Measurements from ENCODE around the gene TSPAN14. TPM values are rescaled to one million over a fixed set of nuclear protein-coding genes. Genes with fewer than 3 reads are reported as not detected.

TSPAN14 gene, protein sequence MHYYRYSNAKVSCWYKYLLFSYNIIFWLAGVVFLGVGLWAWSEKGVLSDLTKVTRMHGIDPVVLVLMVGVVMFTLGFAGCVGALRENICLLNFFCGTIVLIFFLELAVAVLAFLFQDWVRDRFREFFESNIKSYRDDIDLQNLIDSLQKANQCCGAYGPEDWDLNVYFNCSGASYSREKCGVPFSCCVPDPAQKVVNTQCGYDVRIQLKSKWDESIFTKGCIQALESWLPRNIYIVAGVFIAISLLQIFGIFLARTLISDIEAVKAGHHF
- total RNA-seq: 15.3 and 15.4 TPM in 2 replicates

DNA sequence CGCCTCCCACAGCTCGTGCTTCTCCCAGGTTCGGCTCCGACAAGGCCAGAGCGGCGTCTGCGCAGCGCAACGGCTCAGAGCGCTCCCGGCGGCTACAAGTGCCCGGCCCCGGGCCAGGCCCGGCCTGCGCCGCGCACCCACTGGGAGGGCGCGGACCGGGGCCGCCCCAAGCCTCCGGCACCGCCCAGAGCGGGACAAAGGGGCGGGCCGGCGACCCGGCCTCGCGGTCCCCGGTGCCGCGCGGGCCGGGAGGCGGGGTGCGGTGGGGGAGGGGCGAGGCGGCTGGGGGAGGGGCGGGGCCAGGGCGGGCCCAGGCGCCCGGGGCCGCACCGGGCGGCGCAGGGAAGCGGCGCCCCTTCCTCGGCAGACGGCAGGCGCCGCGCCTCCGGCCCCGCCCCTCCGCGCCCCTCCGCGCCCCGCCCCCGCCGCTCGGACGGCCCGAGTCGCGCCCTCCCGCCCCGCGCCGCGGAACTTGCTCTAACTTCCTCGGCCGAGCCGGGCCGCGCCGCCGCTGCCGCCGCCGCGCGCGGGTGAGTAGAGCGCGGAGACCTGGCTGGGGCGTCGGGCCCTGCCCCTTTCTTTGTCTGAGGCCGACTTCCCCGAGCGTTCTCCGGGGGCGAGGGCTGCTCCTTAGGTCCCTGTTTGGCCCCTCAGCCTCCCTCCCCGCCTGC lies at the start of gene TSPAN14:
Gene TSPAN14, plus strand, starts transcription at position 469 of the 671 bp plus-strand sequence. CDS start 34,924 bp downstream, outside the sequence.

DNA sequence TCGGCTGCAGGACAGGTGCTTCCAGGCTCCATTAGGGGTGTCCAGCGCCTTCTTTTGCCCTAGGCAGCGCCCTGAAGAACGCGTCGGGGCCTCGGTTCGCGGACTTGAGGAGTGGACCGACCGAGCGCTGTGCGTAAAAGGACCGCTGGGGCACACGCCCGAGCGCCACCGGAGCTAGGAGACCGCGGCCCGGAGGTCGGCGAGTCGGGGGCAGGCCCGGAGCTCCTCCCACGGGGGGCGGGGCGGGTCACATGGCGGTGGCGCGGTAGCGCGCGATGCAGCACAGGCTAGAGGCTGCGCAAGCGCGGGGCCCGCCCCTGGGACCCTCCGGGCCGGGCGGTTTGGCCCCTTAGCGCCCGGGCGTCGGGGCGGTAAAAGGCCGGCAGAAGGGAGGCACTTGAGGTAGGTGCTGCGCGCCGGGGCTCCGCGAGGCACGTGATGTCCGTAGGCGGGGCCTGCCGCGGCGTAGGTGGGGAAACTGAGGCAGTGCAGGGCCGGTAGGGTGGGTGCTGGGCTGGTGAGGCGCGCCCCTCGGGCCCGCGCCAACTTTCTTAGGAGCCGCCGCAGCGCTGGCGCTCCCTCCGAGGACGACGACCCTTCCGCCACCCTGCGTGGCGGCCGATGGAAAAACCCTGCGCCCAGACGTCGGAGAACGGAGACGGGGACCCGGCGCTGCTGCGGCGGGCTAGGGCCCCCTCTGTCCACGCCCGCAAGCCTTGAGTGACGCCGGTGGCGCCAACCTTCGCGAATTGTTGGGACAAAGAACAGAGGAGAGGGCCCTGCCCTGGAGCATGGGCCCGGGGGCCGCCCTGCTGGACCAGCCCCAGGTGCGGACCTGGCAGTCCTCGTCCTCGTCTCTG lies 45.6 kb upstream of the TSPAN14 start, which contains the start of gene PRXL2A:
Gene PRXL2A, plus strand, starts transcription at position 310 of the 860 bp plus-strand sequence. CDS start 11,917 bp downstream, outside the sequence.

DNA sequence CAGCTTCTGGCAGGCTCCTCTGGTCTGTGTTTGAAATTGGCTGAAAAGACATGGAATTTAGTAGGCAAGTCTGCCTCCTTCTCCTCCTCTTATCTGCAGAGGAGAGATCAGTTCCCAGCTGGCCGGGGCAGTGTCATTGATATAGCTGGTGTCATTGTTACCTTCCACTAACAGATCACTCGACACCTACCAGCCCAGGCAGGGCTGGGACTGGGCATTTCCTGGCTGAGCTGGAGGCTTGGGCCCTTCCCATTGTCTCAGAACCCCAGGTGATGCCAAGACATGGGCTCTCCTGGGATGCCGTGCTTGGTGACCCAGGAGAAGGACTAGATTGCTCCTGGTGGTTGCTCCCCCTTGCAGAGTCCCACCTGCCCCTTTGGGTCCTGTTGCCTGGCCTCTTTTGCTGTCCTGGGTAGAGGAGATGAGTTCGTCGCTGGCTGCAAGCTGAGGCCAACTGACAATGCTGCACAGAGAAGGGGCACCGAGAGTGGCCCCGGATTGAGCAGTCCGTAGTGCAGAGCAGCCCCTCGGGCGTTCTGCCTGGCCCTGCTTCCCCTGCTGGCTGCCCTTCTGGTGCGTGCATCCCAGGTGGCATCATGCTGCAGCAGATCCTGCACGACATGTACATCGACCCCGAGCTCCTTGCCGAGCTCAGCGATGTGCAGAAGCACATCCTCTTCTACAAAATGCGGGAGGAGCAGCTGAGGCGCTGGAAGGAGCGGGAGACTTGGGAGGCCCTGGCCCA lies 83.8 kb downstream of the TSPAN14 start, which contains the start of gene SH2D4B:
Gene SH2D4B, plus strand, starts transcription at position 167 of the 745 bp plus-strand sequence. Its CDS starts 430 bp downstream, at position 597.

Other genes starting within 250 kb of the TSPAN14 start
- 155 and 180 TPM in 2 replicates for gene ANXA11, start 248.8 kb upstream of the TSPAN14 start, total RNA-seq
- not detected in 2 replicates for gene MAT1A, start 164.7 kb upstream of the TSPAN14 start, total RNA-seq
- not detected in 2 replicates for gene DYDC1, start 97.6 kb upstream of the TSPAN14 start, total RNA-seq
- gene DYDC2, start 97.5 kb upstream of the TSPAN14 start, total RNA-seq: not detected in 2 replicates
- 4.2 and 6.7 TPM in 2 replicates for gene PRXL2A, start 45.8 kb upstream of the TSPAN14 start, total RNA-seq
- gene SH2D4B, start 83.6 kb downstream of the TSPAN14 start, total RNA-seq: not detected in 2 replicates